GM12892 (cell line): ENCODE measurements around the gene BANP.

Experiments
- DNase-seq: peaks from one replicate; pipeline ENCODE4 v3.0.0; 2011; ENCODE audit not compliant: insufficient read length
- FAIRE-seq: peaks from 2 replicates; lab custom pipeline; 2011; peaks lifted over from hg19 to GRCh38; lab: Jason Lieb, UNC
- POLR2A ChIP-seq: IDR thresholded peaks from 2 replicates; pipeline ENCODE4 v1.6.1; 2011; ENCODE audit warnings: low read depth, low read length, control low read depth
- POLR2AphosphoS5 ChIP-seq: IDR thresholded peaks from 2 replicates; pipeline ENCODE4 v1.6.1; 2011; ENCODE audit warnings: low read depth, low read length, control low read depth
- TAF1 ChIP-seq: IDR thresholded peaks from 2 replicates; pipeline ENCODE4 v1.6.1; 2011; ENCODE audit warnings: low read depth, mild to moderate bottlenecking, control low read depth, low read length, borderline replicate concordance

Gene BANP

GRCh38 chr16:87946596-87947347 lies 4.5 kb upstream of the BANP start:
- FAIRE-seq (no peak), DNase-seq (no peak)
- TF ChIP-seq POLR2A (no peak), POLR2AphosphoS5 (no peak), TAF1 (no peak)

- no peak for FAIRE-seq
- DNase-seq, result no peak
- TF ChIP-seq TAF1 (no peak), POLR2AphosphoS5 (no peak), POLR2A (no peak)
These were observed 3.7 kb upstream of the BANP start for GRCh38 chr16:87947356-87948118.

DNA sequence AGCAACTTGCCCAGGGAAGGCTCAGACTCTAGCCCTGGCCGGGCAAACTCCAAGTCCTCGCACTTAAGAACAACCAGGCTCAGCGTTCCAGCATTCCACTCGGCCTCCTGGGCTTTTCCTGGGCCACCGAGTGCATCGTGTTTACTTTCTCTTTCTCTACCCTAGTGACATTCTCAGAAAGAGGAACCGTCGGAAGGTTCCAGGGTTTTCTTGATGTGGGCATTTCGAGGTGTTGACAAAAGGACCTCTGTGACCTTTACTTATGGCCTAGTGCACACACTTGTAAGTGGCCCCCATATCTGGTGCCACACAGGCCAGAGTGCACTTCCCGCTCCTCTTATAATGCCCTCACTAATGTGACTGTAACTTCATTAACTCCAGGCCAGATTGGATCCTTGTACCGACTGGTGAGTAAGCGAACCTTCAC lies 3.1 kb upstream of the BANP start:
- TF ChIP-seq POLR2A (no peak), TAF1 (no peak), POLR2AphosphoS5 (no peak)
- FAIRE-seq, result no peak
- no peak for DNase-seq

GRCh38 chr16:87948735-87949070 lies 2.5 kb upstream of the BANP start:
- DNase-seq (no peak), FAIRE-seq (no peak)
- TF ChIP-seq TAF1, result no peak
- TF ChIP-seq POLR2AphosphoS5, result no peak
- TF ChIP-seq POLR2A, result no peak

GRCh38 chr16:87949071-87949744 lies 2.0 kb upstream of the BANP start:
- FAIRE-seq (no peak), DNase-seq (no peak)
- TF ChIP-seq TAF1 (no peak), POLR2A (no peak), POLR2AphosphoS5 (no peak)

DNA sequence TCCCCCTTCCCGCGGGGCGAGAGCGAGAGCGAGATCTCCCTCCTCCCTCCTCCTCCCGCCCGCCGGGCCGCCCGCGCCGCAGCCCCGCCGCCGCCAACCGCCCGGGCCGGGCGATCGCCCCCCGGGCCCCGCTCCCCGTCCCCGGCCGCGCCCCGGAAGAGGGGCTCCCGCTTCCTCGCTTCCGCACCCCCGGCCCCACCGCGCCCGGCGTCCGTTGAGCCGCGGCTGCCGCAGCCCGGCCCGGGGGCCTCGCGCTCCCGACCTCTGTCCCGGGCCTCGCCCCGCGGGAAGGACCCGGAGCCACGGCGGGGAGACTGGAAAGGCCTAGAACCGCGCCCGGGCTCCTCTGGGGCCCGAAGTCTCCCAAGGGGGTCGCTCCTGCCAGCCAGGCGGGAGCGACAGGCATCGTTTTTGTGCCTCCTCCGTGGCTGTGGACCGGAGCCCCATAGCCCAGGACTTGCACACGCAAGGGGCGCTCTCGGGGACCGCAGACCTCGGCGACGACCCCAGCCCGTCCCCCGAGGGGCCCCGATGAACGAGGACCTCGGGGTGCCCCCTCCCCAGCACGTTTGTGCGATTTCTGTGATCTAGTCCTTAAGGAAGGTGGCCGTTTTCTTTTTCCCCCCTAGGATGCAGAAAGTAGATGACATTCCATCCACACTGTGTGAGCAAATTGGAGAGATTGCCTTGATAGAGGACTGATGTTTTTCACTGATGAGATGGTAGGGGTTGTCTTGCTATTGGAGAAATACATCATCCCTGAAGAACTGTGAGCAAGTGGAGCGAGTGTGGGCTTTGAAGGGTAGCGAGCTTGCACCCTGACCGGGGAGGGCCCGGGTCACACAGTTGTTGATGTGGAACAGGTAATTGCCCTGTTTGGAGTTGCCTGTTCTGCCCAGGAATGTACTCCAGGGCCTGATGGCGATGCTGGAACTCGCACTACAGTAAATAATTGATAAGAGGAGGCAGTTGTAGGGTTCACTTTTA lies 611 bp downstream of the BANP start:
- FAIRE-seq, result peak; percentile 27
- DNase-seq, result no peak
- TF ChIP-seq POLR2A, result peak; percentile 84; the same call in 1 of the 2 replicates
- TF ChIP-seq TAF1, result no peak; the same call in 1 of the 2 replicates

- no peak for TF ChIP-seq POLR2A
- FAIRE-seq (no peak), DNase-seq (no peak)
These were observed 1.5 kb downstream of the BANP start for GRCh38 chr16:87952751-87953150.

DNA sequence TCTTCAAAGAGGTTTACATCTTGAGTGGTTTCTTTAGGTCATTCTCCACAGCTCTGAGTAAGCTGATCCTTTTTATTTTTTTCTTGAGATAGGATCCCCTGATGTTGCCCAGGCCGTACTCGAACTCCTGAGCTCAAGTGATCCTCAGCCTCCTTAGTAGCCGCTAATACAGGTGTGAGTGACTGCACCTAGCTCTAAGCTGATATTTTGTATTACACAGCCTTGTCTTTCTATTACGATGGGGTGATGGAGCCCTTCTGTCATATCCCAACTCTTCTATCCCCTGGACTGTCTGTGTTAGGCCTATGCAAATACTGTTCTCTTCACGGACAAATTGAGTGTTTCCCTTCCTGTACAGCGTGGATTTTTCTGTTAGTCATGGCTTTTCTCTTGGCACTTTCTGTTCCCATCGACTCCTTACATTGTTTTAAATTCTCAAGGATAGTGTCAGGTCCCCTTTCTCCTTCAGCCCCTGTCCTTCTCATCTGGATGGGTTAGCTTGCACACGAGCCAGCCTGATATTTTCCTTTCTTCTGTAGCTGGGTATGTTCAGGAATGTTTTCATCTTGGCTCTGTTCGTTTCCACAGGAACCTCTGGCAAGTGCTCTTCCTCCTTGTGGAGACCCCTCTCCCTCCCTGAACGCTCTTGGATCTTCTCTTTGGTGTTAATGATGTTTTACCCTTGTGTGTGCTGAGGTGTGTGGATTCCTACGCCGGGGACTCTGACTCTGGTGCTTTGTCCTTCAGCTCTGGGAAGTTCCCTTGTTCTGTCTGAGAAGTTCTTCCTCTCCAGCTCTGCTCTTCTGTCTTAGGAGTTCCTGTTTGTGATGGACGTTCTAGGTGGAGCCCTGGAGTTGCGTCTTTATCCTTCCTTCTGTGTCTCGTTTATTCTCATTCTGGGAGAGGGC lies 2.3 kb downstream of the BANP start:
- FAIRE-seq (no peak), DNase-seq (no peak)
- TF ChIP-seq POLR2A (peak; percentile 23; the same call in 1 of the 2 replicates), TAF1 (no peak), POLR2AphosphoS5 (0 out of 2 replicates have a peak, but pooled peaks have one; percentile 23)

DNA sequence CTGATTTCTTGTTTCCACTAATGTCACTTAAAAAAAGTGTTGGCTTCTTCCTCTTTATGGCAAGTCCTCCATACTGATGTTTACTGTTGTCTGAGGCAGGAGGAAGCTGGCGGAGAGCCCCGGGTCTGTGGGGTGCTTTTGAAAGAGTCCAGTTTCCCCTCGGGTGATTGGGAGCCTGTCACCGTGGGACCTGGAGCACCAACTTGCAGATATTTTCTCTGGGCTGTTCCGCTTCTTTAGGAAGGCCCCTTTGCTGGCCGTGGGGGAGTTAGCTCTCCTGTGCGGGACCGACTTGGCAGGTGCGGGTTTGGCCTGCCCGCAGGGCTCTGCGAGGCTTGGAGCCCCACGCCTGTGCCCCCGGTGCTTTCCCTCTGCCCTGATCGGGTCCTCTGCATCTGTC lies 3.1 kb downstream of the BANP start:
- TF ChIP-seq POLR2A, result no peak
- TF ChIP-seq TAF1, result no peak
- TF ChIP-seq POLR2AphosphoS5, result no peak
- no peak for FAIRE-seq
- no peak for DNase-seq

GRCh38 chr16:87954826-87955225 lies 3.6 kb downstream of the BANP start:
- DNase-seq (no peak), FAIRE-seq (no peak)
- TF ChIP-seq POLR2A (no peak), TAF1 (no peak), POLR2AphosphoS5 (no peak)
